ENCODE data around the gene BOK. TPM values are rescaled to one million over a fixed set of nuclear protein-coding genes. Genes with fewer than 3 reads are reported as not detected.
A peak's percentile ranks its signal among the peaks of the same experiment; 100 is the strongest.
"Not testable (repeated sequence)": the region's sequence is repeated elsewhere in the genome, so short reads cannot be mapped to it uniquely, and the experiment has no call there.

BOK gene
- total RNA-seq, 1 donor from 2014 or later = 6.9 TPM

GRCh38 chr2:241516520-241516965 is 42.0 kb upstream of the BOK start:
- H3K9me3 Mint-ChIP-seq = peaks cover 7% of the 10 kb centered on the region
- no peak overlapping the region for H3K27ac Mint-ChIP-seq (ENCODE audit: unreplicated experiment)
- no peak for TF ChIP-seq CTCF (conservative IDR thresholded peaks at IDR 0.05)
- H3K4me1 Mint-ChIP-seq = peaks cover 5% of the 10 kb centered on the region
- no peak for DNase-seq (ENCODE audit: low read depth, low spot score)
- H3K36me3 Mint-ChIP-seq (ENCODE audit: low read depth) = peaks cover 5% of the 10 kb centered on the region
- no peak overlapping the region for H3K4me3 Mint-ChIP-seq
- H3K27me3 Mint-ChIP-seq (ENCODE audit: low read depth) = peaks cover 2% of the 10 kb centered on the region

GRCh38 chr2:241517297-241517696 is 41.2 kb upstream of the BOK start:
- no peak for TF ChIP-seq CTCF (conservative IDR thresholded peaks at IDR 0.05)
- Mint-ChIP-seq H3K27ac (ENCODE audit: unreplicated experiment) (peak overlapping the region; percentile 78), H3K4me3 (no peak overlapping the region), H3K9me3 (peaks cover 7% of the 10 kb centered on the region), H3K4me1 (peaks cover 5% of the 10 kb centered on the region), H3K27me3 (ENCODE audit: low read depth) (peaks cover 2% of the 10 kb centered on the region), H3K36me3 (ENCODE audit: low read depth) (peaks cover 5% of the 10 kb centered on the region)
- no peak for DNase-seq (ENCODE audit: low read depth, low spot score)

GRCh38 chr2:241519669-241520068 is 38.9 kb upstream of the BOK start:
- Mint-ChIP-seq H3K9me3 (peaks cover 12% of the 10 kb centered on the region), H3K27ac (ENCODE audit: unreplicated experiment) (no peak overlapping the region), H3K4me1 (peaks cover 5% of the 10 kb centered on the region), H3K4me3 (no peak overlapping the region), H3K27me3 (ENCODE audit: low read depth) (peaks cover 2% of the 10 kb centered on the region), H3K36me3 (ENCODE audit: low read depth) (peaks cover 5% of the 10 kb centered on the region)
- DNase-seq (ENCODE audit: low read depth, low spot score) = no peak
- TF ChIP-seq CTCF (conservative IDR thresholded peaks at IDR 0.05) = no peak

GRCh38 chr2:241522477-241522876 is 36.1 kb upstream of the BOK start:
- Mint-ChIP-seq H3K4me3 (no peak overlapping the region), H3K4me1 (peaks cover 9% of the 10 kb centered on the region), H3K36me3 (ENCODE audit: low read depth) (peaks cover 4% of the 10 kb centered on the region), H3K9me3 (peaks cover 13% of the 10 kb centered on the region), H3K27ac (ENCODE audit: unreplicated experiment) (no peak overlapping the region), H3K27me3 (ENCODE audit: low read depth) (peaks cover 2% of the 10 kb centered on the region)
- DNase-seq (ENCODE audit: low read depth, low spot score) = no peak
- TF ChIP-seq CTCF (conservative IDR thresholded peaks at IDR 0.05) = no peak

GRCh38 chr2:241525818-241526780 is 32.4 kb upstream of the BOK start:
- H3K4me1 Mint-ChIP-seq; H3K36me3 Mint-ChIP-seq (ENCODE audit: low read depth); H3K4me3 Mint-ChIP-seq; H3K27me3 Mint-ChIP-seq (ENCODE audit: low read depth); DNase-seq (ENCODE audit: low read depth, low spot score): not testable (repeated sequence)
- H3K9me3 Mint-ChIP-seq = peaks cover 11% of the 10 kb centered on the region
- H3K27ac Mint-ChIP-seq (ENCODE audit: unreplicated experiment) = peak overlapping the region; percentile 27

- no peak for TF ChIP-seq CTCF (conservative IDR thresholded peaks at IDR 0.05)
- Mint-ChIP-seq H3K27me3 (ENCODE audit: low read depth) (no peaks in the 10 kb centered on the region), H3K4me3 (no peak overlapping the region), H3K27ac (ENCODE audit: unreplicated experiment) (no peak overlapping the region), H3K9me3 (peaks cover 6% of the 10 kb centered on the region), H3K36me3 (ENCODE audit: low read depth) (peaks cover 3% of the 10 kb centered on the region), H3K4me1 (peaks cover 15% of the 10 kb centered on the region)
- DNase-seq (ENCODE audit: low read depth, low spot score) = no peak
Measured at GRCh38 chr2:241530571-241530970, 28.0 kb upstream of the BOK start.
